ENCODE results near the gene DERA.
A peak's percentile ranks its signal among the peaks of the same experiment; 100 is the strongest.
"Not testable (repeated sequence)": the region's sequence is repeated elsewhere in the genome, so short reads cannot be mapped to it uniquely, and the experiment has no call there.

The DERA gene

DNA sequence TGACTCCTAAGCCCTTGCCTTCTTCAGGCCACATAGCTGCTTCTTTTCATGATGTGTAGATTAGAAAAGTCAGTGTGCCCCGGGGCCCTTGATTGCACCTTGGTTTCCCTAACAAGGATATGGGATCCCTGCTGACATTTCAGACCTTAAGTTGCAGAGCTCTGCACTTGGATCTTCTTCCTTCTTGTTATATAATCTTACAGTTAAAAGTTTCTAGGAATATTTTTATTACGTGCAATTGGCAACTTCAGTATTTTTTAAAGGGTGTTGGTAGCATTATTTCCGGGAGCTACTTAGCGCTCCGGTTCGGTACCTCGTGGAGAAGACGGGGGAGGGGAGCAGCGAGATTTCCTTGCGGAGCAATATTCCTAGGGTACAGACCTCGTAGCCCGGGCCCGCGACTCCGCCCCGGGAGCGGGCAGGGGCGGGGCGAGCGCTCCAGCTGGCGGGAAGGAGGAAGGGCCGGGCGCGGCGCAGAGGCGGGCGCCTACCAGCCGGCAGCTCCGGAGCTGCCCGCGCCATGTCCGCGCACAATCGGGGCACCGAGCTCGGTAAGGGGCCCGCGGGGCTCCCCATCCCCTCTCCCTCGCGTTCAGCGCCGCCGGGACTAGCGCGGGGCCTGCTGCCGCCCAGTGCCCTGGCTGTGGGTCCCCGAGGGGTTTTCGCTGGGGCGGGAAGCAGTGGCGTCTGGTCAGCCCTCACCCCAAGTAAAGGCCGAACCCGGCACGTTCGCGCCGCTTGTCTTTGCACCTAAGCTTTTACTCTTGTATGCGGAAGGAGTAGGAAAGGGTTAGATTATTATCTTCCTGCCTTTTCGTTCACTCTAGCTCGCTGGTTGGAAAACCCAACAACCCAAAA is at the start of gene DERA:
DERA (plus strand) TSS at position 469 of the 858 bp plus-strand sequence; CDS start at position 521, 52 bp downstream.
- peak; percentile 21 to 72 (median 48) for DNase-seq

DNA sequence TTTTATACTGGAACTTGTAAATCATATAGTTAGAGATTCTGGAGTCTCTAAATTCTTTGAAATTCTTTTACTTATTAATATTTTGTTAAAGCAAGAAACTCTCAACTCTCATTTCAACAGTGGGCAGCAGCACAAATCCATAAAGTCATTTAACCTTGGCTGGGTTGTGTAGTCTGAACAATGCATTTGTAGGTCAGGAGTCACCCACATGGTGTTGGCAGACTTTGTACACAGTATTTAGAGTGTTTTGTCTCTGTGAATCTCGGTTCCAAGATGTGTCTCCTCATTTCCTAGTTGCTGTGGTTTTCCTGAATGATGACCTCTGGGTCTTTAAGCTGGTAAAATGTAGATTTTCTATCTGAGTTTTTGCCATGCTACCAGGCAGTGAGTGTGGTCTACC is 49.7 kb upstream of the DERA start:
- DNase-seq: no peak

DNA sequence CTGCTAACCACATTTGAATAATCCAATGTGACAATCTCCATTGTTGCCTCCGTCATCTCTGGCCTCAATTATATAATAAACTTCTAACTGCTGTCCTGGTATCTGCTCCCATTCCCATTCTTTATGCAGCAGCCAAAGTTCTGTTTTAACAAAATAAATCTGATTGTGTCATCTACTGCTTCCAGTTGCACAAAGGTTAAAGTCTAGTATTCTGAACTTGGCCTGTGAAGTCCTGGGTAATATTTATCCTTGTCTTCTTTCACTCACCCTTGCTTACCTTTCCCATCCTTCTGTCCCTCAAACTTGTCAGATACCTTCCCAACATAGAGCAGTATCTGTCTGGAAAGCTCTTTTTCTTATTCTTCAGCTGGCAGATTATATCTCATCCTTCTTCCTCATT is 48.3 kb upstream of the DERA start:
- DNase-seq: no peak

DNA sequence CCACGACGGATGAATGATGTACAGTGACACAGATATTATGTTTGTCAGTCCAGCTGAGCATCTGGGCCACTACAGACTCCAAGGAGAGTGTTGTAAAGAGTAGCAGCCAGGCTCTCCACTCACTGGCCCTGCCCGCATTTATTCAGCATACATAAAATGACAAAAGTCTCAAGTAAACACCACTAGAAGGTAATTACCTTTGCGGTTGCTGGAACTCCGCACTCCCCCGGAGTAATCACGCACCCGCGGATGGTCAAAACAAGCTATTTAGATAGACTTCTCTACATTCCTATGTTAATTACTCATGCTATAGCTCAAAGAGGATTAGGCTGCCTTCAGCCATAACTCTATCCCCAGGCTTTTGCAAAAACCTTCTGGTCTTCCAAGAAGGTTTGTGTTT is 47.8 kb upstream of the DERA start:
- DNase-seq: no peak

DNA sequence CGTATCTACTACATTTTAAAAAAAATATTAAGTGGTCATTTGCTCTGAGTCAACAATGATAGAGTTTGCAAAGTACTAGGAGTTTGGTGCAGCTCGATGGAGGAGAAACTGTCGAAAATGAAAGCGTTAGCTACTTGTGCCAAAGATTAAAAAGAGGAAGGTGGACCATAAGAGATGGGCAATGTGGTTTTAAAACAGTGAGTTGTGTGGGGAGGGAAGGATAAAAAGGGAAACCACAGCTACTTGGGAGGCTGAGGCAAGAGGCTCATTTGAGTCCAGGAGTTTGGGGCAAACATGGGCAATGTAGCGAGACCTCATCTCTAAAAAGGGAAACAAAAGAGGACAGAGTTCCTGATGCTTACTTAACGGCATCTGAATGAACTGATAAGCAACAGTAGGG is 47.1 kb upstream of the DERA start:
- DNase-seq: no peak

DNA sequence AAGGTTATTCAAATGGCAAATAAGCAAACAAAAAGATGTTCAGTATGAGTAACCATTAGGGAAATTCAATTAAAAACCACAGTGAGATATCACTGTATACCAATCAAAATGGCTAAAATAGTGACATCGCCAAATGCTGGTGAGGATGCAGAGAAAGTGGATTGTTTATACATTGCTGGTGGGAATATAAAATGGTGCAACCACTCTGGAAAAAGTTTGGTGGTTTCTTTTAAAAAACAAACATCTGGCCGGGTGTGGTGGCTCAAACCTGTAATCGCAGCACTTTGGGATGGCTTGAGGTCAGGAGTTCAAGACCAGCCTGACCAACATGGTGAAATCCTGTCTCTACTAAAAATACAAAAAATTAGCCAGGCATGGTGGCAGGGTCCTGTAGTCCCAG is 42.9 kb upstream of the DERA start:
- no peak for DNase-seq

DNA sequence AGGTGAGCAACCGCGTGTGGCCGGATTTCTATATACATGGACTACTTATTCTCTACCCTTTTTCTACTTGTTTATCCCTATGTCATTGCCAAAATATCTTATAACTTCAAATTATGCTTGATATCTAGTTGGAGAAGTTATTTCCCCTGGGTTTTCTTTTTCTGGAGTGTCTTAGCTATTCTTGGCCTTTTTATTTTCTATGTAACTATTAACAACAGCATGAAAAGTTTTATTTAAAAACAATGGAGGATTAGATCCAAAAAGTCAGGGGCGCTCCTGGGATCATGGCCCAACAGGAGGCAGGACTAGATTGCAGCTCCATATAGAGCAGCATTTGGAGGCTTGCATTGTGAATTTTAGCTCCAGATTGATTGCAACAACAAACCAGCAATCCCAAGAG is 37.6 kb upstream of the DERA start:
- DNase-seq: no peak

DNA sequence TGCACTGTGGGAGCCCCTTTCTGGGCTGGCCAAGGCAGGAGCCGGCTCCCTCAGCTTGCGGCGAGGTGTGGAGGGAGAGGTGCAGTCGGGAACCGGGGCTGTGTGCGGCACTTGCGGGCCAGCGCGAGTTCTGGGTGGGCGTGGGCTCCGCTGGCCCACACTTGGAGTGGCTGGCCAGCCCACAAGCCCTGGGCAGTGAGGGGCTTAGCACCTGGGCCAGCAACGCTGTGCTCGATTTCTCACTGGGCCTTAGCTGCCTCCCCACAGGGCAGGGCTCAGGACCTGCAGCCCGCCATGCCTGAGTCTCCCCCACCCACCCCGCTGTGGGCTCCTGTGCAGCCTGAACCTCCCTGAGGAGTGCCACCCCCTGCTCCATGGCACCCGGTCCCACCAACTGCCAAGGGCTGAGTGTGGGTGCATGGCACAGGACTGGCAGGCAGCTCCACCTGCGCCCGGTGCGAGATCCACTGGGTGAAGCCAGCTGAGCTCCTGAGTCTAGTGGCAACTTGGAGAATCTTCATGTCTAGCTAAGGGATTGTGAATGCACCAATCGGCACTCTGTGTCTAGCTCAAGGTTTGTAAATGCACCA is 36.5 kb upstream of the DERA start:
- DNase-seq: not testable (repeated sequence)

DNA sequence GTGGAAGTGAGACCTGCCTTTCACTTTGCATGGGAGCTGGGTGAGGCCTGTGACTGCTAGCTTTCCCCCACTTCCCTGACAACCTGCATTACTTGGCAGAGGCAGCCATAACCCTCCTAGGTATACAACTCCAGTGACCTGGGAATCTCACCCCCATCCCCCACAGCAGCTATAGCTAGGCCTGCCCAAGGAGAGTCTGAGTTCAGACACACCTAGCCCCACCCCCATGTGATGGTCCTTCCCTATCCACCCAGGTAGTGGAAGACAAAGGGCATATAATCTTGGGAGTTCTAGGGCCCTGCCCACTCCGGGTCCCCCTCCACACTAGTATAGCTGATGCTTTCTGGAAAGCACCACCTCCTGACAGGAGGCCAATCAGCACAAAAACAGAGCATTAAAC is 35.3 kb upstream of the DERA start:
- no peak for DNase-seq

DNA sequence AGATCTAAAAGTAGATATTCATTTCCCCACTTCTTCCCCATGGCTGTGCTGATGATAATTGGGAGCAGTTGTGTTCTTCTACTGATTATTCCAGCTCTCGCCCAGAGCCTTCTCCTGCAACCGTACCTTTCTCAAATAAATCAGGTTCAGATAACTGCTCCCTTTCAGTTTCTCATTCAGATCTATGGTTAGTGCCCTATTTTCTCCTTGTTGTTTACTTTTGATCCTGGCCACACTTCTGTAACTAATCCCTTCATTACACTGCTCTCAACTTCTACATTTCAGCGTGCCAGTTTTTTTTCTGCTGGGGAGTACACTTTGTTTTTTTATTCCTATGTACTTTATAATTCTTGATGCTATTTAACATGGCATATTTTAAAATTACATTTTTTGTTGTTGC is 31.7 kb upstream of the DERA start:
- DNase-seq: no peak

DNA sequence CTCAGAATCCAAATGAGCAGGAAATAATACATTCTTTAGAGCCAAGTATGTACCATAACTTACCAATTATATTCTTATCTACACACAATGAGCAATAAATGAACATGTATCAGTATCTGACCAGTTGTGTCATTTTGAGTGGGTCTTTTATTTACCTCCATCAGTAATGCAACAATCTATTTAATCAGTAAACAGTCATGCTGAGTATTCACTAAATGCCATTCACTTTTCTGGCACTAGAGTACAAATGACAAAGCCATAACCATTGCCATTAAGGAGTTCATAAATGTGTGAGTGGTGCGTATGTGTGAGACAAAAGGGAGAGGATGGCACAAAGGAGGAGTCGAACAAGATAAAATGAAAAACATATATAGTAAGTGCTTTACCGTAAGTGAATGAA is 30.4 kb upstream of the DERA start:
- no peak for DNase-seq

DNA sequence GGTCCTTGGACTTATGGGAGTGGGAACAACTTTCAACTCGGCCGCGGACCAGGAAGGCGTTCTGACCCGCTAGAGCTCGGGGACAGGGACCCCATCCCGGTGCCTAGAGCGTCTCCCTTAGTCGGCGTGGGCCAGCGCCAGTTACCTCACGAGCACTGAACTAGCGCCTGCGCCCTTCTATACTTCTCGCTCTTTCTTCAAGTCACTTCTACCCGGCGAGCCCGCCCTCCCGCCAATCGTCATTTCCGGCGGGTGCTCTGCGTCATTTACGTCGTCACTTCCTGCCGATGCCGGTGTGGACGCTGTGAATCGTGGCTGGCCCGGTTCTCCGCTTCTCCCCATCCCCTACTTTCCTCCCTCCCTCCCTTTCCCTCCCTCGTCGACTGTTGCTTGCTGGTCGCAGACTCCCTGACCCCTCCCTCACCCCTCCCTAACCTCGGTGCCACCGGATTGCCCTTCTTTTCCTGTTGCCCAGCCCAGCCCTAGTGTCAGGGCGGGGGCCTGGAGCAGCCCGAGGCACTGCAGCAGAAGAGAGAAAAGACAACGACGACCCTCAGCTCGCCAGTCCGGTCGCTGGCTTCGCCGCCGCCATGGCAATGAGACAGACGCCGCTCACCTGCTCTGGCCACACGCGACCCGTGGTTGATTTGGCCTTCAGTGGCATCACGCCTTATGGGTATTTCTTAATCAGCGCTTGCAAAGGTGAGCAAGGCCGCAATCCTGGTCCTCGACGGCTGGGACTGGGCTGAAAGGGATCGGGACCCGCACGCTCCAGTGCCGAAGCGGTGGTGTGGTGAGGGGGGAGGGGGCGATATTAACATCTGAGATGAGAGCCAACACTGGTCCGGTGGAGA is 28.8 kb upstream of the DERA start, which contains the start of gene STRAP:
STRAP (plus strand) TSS at position 270 of the 854 bp plus-strand sequence; CDS start at position 591, 321 bp downstream.
- DNase-seq: peak; percentile 91 to 97 (median 94)

DNA sequence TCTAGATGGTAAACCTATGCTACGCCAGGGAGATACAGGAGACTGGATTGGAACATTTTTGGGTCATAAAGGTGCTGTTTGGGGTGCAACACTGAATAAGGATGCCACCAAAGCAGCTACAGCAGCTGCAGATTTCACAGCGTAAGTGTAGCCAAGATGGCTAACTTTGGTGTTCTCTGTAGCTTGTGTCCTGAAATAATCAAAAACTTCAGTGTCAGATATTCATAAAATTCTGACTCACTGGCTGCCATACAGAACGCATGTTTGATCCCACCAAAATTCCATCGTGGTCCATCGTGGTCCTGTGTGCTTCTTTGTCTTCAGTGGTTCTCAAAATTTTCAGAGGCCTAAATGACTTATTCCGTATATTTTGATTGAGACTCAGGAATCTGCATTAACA is 27.6 kb upstream of the DERA start:
- DNase-seq: no peak

DNA sequence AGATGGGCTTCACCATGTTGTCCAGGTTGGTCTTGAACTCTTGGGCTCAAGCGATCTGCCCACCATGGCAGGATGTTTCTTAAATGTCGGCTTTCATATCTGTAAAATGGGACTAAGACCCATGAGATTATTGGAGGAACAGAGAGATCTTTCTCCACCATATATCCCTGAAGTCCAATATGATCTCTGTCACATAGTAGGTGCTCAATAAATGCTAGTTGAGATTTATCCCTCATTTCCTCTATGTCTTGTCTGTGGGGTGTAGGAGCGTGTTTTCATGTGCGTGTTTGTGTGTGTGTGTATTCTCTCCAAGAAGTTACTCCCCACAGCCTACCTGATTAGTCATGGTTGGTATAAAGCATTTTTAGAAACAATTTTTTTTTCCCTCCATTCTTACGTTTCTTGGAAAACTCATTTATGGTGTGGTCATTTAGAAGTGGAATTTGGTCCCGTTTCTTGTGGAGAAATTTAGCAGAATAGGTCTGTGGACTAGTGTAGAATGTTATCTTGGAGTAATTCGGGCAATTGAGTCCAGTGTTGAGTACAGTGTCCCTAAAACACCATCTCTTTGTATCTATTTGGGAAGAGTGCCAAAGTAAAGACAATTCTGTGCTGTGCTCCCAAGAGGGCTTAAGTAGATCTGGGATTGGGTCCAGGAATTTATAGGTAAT is 24.6 kb upstream of the DERA start:
- DNase-seq: no peak

DNA sequence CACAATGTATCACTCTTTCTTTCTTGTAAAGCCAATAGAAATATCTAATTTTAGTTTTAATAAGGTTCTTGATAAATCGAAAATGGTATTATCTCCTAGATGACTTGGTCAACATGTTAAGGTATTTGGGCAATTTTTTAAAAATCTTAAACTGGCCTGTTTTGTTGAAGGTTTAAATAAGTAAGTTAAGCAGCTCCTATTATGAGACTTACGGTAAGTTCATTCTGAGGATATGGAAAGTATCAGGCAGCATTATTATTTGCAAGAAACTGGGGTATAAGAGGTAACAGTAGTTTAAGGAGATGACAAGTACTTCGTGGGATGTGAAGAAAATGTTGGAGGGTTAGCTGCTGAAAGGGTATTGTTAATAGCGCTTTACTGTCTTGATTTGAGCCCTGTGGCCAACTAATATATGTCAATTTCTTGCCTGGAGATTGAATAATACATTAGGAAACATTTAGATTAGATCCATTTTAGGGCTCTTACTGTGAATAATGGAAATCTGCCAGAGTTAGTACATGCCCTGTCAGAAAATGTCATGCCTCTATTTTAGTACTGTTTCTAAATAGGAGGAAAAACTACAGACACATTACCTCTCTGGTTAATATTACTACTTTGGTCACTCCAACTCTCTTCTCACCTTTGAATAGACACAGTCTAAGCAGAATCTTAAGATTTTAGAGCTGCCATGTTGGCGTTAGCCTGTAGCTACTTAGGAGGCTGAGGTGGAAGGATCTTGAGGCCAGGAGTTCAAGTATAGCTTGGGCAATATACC is 23.9 kb upstream of the DERA start:
- DNase-seq: no peak

DNA sequence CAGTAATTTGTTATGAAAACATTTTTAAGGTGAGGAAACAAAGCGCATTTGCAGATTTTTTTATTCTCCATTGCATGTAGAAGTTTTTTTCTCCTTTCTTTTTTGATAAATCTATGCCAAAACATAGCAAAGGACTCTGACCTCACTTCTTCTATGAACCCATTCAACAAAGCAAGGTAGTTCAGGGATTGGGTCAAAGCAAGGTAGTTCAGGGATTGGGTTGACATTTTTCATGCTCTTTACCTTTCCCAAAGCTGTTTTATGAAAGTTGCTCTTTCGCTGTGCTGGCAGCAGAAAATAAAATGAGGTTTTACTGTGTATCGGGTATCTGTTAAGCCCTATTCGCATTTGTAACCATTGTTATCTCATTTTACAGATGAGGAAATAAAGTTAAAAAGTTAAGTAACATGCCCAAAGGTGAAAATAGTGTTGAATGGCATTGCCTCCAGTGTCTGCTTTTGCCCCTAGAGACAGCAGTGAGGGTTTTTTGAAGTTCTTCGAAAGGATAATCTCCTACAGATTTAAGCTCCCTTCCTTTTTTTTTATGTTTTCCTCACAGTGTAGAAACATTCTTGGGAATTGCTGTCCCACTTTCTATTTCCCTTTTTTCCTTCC is 18.4 kb upstream of the DERA start:
- no peak for DNase-seq

DNA sequence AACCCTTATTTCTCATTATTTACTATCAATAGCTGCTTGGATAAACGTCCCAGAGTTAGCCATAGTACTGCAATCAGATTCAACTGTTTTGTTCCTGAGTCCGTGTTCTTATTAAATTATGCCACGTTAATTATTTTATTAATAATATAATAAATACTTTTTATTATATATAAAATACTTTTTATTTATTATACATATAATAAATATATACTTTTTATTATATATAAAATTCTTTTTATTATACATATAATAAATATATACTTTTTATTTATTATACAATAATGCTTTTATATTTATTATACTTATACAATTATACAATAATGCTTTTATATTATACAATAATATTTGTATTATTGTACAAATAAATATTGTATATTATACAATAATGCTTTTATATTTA is 17.9 kb upstream of the DERA start:
- no peak for DNase-seq

DNA sequence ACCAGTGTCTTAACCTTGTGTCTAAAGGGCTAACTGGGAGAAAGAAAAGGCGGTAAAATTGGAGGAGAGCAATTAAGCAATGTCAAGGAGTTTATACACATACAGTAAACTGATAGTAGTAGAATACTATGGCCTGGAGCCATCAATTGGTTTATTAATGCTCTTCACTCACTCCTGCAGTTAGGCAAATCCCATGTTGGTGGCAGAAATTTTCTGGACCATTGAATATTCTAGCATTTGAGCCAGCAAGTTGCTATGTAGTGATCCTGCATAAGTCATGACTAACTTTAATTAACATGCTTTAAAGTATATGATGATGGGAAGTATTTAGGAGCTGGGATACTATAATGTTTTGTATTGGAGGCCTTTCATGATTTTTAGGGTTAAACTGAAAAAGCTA is 14.3 kb upstream of the DERA start:
- DNase-seq: no peak

DNA sequence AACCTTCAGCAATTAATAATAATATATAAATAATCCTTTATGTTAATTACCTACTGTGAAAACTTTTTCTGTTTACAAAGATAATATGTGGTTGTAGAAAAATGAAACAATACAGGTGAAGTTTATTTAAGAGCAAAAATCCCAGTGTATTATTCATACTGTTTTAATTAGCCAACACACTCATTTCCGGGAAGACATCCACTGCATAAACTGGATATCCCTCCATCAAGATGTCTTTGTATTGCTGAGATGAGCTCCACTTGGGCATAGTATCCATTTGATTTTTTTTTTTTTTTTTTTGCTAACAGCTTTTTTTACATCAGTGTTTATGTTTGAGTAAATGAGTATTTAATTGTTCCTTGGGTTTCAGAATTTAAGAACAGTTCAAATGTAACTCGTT is 13.7 kb upstream of the DERA start:
- no peak for DNase-seq

DNA sequence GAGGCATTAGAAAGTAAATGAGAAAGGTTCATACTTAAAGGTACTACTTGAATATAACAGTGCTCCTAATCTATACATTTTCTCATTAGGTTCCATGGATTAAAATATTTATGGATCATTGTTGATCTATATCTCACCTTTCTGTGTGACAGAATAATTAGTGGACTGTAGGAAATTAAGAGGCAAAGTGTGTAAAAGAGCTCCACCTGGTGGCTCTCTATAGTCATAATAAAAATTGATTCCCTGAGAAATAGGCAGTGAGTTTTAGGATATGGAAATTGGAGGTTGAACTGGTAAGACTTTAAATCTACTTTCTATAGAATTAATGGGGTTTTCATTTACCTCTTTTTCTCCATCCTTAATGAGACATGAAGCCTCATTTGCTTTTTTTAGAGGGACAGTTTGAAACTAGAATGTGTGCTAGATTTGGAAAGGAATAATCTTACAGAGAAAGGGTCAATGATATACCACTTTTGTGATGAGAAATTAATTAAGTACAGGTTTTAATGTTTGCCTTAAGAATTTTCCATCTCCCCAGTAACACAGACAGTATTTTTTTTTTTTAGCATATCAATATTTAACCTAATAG is 11.8 kb upstream of the DERA start:
- DNase-seq: peak in 2 of 6 experiments; percentile 36 to 40

DNA sequence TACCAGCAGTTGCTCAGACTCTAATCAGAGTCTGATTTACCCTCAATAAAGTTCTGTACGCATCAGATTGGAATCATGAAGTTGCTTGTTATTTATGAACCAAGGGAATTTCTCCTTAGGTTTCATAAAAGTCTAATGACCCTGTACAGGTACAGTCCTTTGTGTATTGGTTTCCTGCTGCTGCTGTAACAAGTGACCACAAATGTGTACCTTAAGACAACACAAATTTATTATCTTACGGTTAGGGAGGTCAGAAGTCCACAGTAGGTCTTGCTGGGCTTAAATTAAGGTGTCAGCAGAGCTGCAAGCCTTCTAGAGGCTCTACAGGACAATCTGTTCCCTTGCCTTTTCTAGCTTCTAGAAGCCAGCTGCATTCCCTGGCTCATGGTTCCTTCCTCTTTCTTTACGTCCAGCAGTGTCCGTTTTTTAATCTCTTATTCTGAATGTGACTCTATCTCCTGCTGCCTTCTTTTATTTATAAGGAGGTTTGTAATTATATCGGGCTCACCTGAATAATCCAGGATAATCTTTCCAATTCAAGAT is 6.7 kb upstream of the DERA start:
- DNase-seq: no peak

Data from stimulated activated naive CD4-positive, alpha-beta T cell (primary cell).